GM19328 (cell line): ENCODE data around the gene MYO15B.

Source experiments
- ATAC-seq: cut with Tn5 transposase; IDR thresholded peaks from one replicate; pipeline ENCODE4 v1.9.1; 2021; ENCODE audit warnings: mild to moderate bottlenecking, moderate library complexity; ENCODE audit not compliant: unreplicated experiment

The MYO15B gene

DNA sequence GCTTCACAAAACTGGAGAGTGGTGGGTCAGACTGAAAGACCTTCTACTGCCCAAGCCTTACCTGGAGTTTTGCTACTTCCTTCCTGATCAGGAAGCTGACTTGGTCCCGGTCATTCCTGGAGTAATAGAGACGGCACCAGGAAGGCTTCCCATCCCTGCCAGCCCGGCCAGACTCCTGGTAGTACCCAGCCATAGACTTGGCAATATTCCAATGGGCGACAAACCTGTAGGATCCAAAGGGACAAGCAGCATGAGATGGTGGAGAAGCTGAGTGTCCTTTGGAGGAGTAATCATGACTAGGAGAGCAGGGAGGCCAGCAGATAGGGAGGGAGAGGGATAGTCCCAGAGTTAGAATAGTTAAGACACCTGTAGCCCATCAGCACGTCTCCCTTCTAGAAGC is 70.6 kb downstream of the MYO15B start:
- no peak for ATAC-seq

DNA sequence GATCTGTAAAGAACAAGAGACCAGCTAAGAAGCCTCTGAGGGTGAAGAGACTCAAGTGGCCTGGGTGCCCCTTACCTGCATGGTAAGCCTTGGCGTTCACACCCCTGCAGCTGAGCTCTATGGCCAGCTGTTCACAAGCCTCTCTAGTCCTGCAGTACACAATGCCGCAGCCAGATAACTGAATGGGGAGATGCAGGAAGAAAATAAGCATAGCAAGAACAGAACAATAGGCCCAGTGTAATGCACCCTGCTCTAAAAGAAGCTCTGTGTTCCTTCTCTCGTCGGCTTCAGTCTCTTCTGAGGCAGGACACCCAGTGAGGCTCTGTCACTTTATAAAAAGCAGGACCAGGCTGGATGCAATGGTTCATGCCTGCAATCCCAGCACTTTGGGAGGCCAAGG is 73.9 kb downstream of the MYO15B start:
- no peak for ATAC-seq

DNA sequence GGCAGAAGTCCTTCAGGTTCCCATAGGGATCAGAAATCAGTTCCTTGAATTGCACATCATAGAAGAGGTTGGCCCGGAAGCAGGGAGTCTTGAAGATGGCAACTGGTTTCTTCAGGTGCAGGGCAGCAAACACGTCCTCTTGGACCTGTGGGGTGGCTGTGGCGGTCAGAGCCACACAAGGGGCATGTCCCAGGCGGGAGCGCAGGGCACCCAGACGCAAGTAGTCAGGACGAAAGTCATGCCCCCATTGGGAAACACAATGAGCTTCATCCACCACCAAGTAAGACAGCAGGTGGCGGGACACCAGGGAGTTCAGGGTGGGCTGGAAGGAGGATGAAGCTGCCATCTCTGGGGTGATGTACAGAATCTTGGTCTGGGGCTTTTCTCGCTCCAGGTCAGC is 74.9 kb downstream of the MYO15B start:
- ATAC-seq: no peak

DNA sequence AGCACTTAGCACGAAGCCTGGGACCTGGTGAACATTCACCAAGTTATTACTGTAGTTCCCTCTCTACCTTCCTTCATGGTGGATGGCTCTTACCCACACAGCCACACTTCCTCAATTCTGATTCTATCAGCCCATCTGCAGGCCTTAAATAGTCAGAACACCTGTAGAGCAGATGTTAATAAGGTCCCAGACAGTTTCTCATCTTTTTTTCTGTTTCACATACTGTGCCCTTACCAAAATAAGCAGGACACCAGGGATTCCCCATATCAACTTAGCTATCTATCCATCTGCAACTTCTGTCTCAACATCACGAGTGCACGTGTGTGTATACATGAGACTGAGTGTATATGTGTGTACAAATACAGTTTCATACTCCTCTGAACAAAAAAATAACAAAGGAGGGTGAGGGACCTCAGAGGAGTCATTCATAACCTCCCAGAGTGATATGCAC is 76.5 kb downstream of the MYO15B start:
- peak; percentile 60 for ATAC-seq

DNA sequence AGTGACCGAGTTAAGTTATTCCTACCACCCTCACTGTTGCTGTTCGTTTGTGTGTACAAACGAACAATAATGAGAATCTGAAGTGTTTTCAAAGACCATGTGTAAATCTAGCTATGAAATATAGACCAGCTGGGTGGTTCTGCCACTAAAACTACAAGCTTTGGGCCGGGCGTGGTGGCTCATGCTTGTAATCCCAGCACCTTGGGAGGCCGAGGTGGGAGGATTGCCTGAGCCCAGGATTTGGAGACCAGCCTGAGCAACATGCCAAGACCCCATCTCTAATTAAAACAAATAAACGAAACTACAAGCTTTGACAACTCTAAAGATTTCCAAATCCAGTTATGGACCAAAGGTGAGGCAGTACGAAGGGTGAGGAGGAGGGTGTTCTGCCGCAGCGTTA is 78.4 kb downstream of the MYO15B start:
- no peak for ATAC-seq

DNA sequence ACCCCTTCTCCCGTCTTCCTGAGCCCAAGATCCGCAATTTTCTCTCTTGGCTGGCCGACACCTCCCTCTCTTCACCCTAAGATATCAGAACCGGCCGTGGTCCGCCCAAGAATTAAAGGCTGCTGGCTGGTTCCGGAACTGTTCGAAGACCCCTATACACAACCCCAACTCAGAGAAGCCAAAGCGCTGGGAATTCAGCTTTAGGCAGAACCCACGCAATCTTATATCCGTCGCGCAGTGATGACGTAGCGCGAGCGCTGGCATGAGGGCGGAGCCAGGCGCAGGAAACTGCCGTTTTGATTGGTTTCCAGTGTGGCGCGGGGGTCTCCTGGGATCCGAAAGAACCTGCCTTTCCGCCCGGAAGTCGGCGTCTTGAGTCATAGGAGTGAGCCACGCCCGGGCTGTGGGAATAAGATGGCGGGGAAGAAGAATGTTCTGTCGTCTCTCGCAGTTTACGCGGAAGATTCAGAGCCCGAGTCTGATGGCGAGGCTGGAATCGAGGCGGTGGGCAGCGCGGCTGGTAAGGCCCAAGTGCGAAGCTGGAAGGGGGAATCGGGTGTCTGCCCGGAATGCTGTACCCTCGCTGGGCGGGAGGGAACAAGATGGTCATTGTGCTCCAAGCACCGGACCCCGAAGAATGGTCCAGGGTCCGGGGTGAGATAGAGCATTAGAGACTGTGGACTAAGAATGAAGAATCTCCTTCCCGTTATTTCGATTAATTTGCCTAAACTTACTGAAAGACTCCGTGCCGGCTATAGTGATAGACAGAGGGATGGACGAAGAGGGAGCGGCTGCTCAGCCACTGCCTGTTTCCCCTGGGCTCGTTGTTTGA is 79.6 kb downstream of the MYO15B start, which contains the start of the genes RECQL5 and SAP30BP:
Gene RECQL5, minus strand, starts transcription at position 196 of the 832 bp plus-strand sequence. CDS start 597 bp downstream, outside the sequence.
Gene SAP30BP, plus strand, starts transcription at position 380 of the 832 bp plus-strand sequence. Its CDS starts 35 bp downstream, at position 415.
- ATAC-seq: peak; percentile 74

DNA sequence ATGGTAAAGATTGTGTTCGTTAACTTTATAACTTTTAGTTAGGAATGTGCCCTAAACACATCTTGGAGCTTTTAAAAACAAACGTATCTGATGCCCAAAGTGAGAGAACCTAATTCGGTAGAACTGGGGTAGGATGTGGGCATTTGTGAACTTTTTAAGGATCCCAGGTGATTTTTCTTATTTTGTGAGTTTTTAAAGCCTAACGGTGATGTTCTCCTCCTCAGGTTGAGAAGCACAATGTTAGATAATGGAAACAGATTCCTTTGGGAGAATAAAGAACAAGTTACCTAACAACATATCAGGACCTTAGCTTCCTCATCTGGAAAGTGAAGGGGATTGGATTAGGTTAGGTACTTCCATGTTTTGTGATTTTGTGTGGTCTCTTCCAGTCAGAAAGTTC is 80.2 kb downstream of the MYO15B start:
- ATAC-seq: no peak

DNA sequence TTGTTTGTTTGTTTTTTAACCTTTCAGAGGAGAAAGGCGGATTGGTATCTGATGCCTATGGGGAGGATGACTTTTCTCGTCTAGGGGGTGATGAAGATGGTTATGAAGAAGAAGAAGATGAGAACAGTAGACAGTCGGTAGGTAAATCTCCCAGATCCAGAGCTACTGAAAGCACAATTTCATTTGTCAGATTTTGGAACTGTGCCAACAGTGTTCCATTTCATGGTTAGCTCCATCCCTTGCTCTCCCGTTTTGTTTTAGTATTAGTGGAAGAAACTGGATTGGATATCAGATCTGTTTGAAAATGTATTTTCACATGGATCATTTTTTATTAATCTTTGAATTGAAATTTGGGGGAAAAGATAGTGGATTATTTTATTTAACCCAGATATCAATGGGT is 80.9 kb downstream of the MYO15B start:
- ATAC-seq: no peak

DNA sequence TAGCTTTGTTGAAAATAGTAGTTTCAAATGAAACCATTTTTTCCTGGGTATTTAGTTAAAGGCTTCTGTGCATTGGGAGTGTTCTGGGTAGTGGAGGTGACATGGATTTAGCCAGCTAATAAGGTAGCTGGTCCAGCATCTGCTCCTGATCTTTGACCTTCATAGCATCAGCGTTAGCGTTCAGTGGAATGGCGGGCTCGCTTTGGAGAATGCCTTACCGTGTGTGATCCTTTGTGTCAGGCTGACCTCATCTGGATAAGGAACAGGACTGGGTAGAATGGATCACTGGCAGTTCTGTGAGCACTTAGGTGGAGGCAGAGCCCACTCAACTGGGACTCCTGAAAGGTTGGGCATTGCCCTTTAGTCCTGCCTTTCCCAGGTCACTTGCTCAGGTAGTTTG is 83.3 kb downstream of the MYO15B start:
- no peak for ATAC-seq

DNA sequence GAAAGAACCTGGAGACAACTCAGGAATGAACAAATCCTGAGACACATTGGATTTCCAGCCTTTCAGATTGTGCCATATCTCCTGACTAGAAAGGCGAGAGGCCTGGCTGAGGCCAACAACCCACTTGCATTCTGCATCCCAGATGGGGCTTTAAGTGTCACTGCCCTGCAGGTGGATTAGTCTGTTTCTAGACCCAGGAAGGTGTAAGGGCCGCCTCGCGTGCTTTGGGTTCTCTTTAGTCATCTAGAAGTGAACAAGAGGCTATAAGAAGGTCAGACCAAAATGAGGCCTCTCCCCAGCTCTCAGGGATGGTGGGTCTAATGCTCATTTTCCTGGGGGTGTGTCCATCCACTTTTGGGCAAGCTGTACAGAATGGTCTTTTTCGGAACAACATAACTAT is 84.4 kb downstream of the MYO15B start:
- ATAC-seq: no peak

DNA sequence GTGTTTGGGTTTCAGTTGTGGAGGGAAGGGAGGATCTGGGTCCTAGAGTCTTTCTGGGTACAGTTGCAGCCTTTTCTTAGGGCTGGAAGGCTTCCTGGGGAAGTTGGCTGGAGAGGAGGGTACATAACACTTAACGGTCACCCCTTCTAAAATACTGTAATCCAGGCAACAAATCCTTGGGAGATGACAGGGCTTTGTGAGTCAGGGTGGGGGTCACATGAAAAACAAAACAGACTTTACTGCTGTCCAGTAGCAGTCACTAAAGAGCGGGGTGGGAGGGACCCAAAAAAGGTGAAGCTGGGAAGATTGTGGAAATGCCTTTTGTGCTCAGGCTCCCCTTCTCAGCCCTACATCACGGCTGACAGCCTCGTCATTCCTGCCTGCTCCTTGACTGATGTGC is 85.9 kb downstream of the MYO15B start:
- no peak for ATAC-seq
